ENCODE data around the gene PTPN4. TPM values are rescaled to one million over a fixed set of nuclear protein-coding genes. Genes with fewer than 3 reads are reported as not detected.

PTPN4 gene
- total RNA-seq, 4 donors from 2014 or later = 9.6 to 30.1 (median 18.4) TPM

GRCh38 chr2:119741001-119741400, 18.7 kb upstream of the PTPN4 start:
- intact Hi-C loops (cut with DNase I) = no loop called here
- TF ChIP-seq CTCF (IDR thresholded peaks at IDR 0.05) = no peak
- no peak for TF ChIP-seq POLR2A (IDR thresholded peaks at IDR 0.05)
- no peaks in the 10 kb centered on the region for H3K9me3 ChIP-seq
- no peak overlapping the region for H3K4me3 ChIP-seq
- no peak for DNase-seq
- H3K27me3 ChIP-seq = no peaks in the 10 kb centered on the region
- no peak overlapping the region for H3K27ac ChIP-seq
- H3K4me1 ChIP-seq = peaks cover 0 to 13% (median 0%) of the 10 kb centered on the region in 3 donors
- H3K36me3 ChIP-seq = no peaks in the 10 kb centered on the region
- 87% methylated on average over 3 of the region's 3 CpGs for WGBS, 2 donors

GRCh38 chr2:119741868-119742267, 17.9 kb upstream of the PTPN4 start:
- no peaks in the 10 kb centered on the region for H3K27me3 ChIP-seq
- H3K9me3 ChIP-seq = no peaks in the 10 kb centered on the region
- H3K4me3 ChIP-seq = no peak overlapping the region
- intact Hi-C loops (cut with DNase I) = no loop called here
- TF ChIP-seq CTCF (IDR thresholded peaks at IDR 0.05) = no peak
- no peak for TF ChIP-seq POLR2A (IDR thresholded peaks at IDR 0.05)
- no peak overlapping the region for H3K27ac ChIP-seq
- no peak for DNase-seq
- H3K36me3 ChIP-seq = no peaks in the 10 kb centered on the region
- WGBS, 2 donors = 74 to 89% methylated on average over 3 of the region's 3 CpGs
- peaks cover 0 to 22% (median 0%) of the 10 kb centered on the region in 3 donors for H3K4me1 ChIP-seq

- no peak overlapping the region for H3K4me3 ChIP-seq
- WGBS, 2 donors = 45 to 66% methylated on average over 1 to 2 of the region's 2 CpGs
- no peaks in the 10 kb centered on the region for H3K9me3 ChIP-seq
- no peak for DNase-seq
- no peaks in the 10 kb centered on the region for H3K27me3 ChIP-seq
- intact Hi-C loops (cut with DNase I) = no loop called here
- H3K36me3 ChIP-seq = no peaks in the 10 kb centered on the region
- TF ChIP-seq POLR2A (IDR thresholded peaks at IDR 0.05) (no peak), CTCF (IDR thresholded peaks at IDR 0.05) (no peak)
- H3K27ac ChIP-seq = no peak overlapping the region
- H3K4me1 ChIP-seq = peaks cover 0 to 36% (median 0%) of the 10 kb centered on the region in 3 donors
These were observed 15.3 kb upstream of the PTPN4 start for GRCh38 chr2:119744335-119744939.

- no peak for DNase-seq
- no peaks in the 10 kb centered on the region for H3K27me3 ChIP-seq
- H3K4me3 ChIP-seq = no peak overlapping the region
- 57 to 60% methylated on average over 2 of the region's 2 CpGs for WGBS, 2 donors
- no peak overlapping the region for H3K27ac ChIP-seq
- H3K9me3 ChIP-seq = no peaks in the 10 kb centered on the region
- TF ChIP-seq CTCF (IDR thresholded peaks at IDR 0.05) (no peak), POLR2A (IDR thresholded peaks at IDR 0.05) (no peak)
- no peaks in the 10 kb centered on the region for H3K36me3 ChIP-seq
- intact Hi-C loops (cut with DNase I) = no loop called here
- peaks cover 0 to 45% (median 0%) of the 10 kb centered on the region in 3 donors for H3K4me1 ChIP-seq
These were observed 14.2 kb upstream of the PTPN4 start for GRCh38 chr2:119745566-119745965.

- Histone ChIP-seq H3K36me3 (no peaks in the 10 kb centered on the region), H3K9me3 (no peaks in the 10 kb centered on the region), H3K4me1 (peaks cover 0 to 45% (median 0%) of the 10 kb centered on the region in 3 donors), H3K27me3 (no peaks in the 10 kb centered on the region), H3K27ac (no peak overlapping the region), H3K4me3 (no peak overlapping the region)
- no peak for DNase-seq
- no peak for TF ChIP-seq CTCF (IDR thresholded peaks at IDR 0.05)
- TF ChIP-seq POLR2A (IDR thresholded peaks at IDR 0.05) = no peak
- WGBS, 2 donors = 73 to 75% methylated on average over 12 to 13 of the region's 15 CpGs
- intact Hi-C loops (cut with DNase I) = no loop called here
These were observed 12.7 kb upstream of the PTPN4 start for GRCh38 chr2:119746836-119747686.

Data from esophagus squamous epithelium (tissue), 5 donors.